SW 1271 (cell line): ENCODE measurements around the gene NREP.

Experiments
- DNase-seq, 2 experiments: peaks; one replicate each; lab custom pipeline; 2025; lab: John Stamatoyannopoulos, UW

Gene NREP, protein sequence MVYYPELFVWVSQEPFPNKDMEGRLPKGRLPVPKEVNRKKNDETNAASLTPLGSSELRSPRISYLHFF

DNA sequence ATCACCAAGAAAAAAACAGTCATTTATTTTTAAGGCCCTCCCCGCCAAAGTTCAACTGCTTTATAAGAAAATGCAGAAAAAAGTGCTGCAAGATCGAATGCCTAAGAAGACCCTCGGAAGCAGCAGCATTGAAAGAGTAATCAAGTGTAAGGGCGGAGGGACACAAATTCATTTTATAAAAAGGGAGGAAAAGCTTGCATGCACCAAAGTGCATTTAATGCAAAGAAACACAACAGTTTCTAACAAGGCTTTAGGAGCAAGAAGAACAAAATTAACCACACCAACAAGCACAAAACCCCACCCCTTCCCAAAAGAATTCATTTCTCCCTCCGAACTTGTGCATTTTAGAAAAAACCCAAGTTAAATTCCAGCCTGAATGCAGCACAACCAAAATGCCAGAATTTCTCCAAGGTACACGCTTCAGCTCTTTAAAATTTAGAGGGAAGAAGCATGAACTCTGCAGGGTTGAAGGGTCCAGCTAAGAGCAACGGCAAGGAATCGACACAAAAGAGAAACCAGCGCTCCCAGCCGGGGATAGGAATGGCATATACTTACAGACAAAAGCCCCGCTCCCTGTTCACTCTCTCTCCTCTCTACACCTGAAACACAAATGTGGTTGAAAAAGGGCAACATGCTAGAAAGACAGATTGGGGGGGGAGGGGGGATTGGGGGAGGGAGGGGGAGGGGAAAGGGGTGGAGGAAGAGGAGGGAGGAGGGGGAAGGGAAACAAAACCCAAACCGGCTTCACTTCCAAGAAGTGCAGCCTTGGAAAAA lies at the start of gene NREP:
Gene NREP, minus strand, starts transcription at position 614 of the 774 bp plus-strand sequence. CDS start 1,422 bp downstream, outside the sequence.
- DNase-seq, result peak in 1 of 2 experiments; percentile 59

DNA sequence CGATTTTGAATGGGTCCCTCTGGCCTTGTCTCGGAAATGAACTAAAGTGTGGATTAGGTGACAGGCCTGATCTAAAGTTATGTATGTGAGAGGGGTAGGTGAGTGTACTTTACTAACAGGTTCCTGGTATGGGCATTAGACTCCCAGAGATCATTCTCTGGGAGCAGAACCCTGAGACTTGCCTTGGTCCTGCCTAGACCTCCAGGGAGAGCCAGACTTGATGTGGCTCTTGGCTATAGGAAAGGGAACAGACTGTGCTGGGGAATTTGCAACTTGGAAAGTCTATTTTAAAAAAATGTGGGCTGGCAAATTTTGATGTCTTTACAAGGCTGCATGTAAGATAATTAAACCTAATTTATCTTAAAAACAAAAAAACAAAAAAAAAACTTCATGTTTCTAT lies 49.8 kb upstream of the NREP start:
- no peak for DNase-seq

DNA sequence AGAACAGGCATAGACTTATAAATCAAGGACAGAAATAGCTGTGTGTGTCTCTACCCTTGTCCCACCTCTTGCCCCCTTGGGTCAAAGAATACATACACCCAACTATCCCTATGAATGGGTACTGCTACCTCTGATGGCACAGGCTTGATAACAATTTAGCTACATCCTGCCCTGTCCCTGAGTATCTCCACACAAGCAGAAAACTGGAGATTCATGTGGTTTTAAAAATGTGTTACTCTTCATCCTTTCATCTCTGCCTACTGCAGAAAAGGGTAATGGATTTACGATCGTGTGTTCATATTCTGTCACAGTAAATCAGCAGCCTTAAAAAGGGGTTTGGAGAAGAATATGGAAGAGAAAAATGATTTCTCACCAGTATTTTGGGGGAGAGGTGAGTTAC lies 49.2 kb upstream of the NREP start:
- no peak for DNase-seq

DNA sequence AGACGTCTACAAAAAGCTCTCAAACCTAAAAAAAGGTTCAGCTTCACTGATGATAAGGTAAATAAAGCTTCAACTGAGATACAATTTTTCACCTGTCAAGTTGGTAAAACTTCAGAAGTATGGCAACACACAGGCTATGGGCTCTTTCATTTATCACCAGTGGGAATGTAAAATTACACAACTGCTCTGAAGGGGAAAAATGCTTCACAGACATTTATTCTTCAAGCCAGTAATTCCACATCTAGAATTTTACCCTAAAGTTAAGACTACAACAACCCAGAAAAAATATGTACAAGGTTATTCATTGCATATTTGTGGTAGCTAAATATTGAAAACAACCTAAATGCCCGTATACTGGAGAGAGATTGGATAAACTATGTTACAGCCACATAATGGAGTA lies 48.1 kb upstream of the NREP start:
- no peak for DNase-seq

DNA sequence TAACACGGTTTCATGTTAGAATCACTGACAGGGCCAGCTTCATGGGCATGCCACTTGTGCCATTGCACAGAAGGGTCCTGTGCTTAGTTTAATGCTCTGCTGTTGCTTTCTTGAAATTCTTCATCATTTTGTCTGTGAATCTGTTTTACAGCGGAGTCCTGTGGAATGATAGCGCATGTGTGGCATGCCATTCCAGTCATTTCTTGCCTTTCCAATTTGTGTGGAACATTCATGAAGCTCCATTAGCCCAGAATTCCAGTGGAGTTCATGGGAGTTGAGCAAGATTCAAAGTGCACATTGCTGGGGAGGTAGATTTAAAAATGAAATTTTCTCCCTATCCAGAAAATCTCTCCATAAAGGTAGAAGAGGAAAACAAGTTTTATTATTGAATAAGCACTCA lies 43.4 kb upstream of the NREP start:
- DNase-seq, result no peak

DNA sequence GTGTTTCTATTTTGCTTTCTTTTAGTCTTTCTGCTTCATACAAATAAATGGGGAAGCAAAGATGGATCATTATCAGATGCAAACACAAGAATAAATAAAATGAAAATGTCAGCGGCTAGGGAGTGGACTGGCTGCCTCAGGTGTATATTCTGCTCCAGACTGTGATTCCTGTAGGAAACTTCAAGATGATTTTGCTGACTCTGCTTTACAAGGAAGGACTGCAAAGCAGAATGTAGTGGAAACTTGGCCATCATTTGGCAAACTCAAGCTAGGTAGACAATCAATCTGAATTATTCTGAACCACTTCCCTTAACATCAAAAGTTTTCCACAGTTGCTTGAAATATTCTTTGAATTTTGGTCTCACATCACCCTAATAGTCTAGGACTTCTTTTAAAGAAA lies 38.1 kb upstream of the NREP start:
- DNase-seq, result no peak

DNA sequence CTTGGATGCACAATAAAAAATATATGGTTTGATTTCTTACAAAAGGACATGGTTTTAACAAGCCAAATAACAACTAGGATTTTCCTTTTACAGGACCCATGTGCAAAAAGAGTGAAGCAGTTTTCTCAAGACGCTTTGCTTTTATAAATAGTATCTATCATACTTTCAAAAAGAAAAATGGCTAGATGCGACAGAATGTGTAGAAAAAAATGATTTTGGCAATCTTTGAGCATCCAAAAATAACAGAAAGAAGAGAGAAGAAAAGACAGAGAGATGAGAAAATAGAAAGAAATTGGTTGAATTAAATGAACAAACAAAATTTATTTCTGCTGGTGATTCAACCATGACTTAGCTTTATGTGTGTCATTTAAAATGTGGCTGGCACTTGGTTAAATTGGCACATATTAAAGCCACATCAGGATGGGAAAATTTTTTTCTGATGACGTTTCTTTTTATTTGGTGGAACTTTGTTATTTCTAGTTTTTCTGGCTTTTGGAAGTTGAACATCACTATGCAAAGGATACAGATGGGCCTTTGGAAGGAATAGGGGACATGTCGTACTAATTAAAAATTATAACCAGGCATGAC lies 35.6 kb upstream of the NREP start:
- no peak for DNase-seq

DNA sequence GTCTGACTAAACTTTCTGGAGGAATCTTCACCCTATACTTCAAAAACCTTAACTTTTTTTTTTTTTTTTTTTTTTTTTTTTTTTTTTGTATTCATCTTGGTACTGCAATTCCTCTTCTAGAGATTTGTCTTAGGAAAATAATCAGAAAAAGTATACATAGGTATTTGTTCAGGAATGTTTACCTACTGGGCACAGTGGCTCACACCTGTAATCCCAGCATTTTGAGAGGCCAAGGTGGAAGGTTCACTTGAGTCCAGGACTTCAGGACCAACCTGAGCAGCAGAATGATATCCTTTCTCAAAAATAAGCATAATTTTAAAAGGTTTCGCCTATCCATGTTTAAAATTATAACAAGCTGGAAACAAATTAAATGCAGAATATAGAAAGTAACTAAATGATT lies 33.3 kb upstream of the NREP start:
- DNase-seq, result no peak

DNA sequence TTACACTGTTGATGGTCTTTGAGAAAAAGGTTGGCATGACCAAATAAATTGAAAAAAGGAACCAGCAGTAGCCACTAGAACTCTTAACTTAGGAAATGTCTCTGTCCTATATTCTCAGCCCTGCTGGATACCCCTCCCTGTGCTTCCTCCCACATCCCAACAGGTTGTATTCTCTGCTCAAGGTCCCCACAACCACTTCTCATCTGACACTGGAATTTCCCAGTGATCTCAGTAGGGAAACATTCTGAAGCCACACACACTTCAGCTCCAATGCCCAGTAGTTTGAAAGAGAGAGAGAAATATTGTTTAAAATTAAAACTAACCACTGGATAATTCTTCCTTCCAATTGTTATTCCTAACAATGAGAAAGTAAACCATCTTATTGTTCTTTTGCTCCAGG lies 30.0 kb upstream of the NREP start:
- DNase-seq, result no peak

DNA sequence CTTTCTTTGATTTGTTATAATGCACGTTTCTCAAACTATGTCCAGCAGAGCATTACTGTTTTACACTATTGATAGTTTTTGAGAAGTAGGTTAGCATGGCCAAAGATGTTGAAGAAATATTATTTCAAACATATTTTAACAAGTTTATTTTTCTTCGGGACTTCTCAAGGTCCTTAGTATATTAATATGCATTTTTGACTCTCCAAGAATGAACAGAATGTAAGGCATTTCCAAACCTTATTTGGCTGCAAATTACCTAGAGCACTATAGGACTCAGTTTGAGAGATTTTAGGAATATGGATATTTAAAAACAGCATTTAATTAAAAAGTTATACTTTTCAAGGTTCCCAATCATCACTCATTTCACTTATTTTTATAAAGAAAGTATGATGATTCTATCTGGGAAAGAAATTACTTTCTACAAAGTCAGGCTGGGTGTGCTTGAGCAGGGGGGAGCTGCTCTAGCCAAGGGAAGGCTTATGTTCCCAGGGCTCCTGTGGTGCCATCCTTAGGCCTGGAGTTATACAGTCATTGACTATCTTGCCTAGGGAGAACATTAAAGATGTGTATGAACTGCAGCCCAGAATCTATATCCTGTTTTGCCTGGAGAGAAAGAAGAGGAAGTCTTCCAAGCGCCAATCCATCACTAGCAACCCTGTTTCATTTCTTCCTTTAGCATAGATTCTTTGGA lies 27.6 kb upstream of the NREP start:
- no peak for DNase-seq

DNA sequence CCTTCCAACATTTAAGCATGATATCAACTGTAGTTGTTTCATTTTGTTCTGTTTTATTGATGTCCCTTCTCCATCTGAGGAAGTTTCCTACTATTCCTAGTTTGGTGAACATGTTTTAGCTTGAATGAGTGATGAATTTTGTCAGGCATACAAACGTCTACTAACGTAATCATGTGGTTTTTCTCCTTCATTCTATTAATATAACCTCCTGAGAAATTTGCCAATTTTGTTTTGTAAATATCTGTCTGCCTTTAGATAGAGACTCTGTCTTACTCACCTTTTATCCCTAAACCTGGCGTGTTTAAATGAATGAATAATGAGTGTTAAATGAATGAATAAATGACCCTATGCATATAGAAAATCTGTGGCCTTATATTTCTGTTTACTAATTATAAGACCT lies 26.5 kb upstream of the NREP start:
- DNase-seq, result no peak

DNA sequence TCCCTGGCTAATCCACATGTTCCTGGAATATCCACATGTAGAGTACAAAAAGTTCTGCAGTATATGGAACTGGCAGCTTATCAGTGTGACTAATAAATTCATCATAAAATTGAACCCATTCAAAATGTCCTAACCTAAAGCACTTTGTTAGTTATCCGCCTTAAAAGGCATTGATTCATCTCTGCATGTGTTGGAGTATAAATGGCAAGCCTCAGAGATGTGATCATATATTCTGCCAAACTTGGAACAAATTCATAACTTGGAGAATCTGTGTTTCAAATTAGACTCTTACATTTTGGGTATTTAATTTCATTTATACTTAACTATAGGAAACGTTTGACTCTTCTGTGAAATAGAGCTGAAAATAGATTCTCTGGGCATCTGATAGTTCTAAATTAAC lies 25.2 kb upstream of the NREP start:
- DNase-seq, result no peak

DNA sequence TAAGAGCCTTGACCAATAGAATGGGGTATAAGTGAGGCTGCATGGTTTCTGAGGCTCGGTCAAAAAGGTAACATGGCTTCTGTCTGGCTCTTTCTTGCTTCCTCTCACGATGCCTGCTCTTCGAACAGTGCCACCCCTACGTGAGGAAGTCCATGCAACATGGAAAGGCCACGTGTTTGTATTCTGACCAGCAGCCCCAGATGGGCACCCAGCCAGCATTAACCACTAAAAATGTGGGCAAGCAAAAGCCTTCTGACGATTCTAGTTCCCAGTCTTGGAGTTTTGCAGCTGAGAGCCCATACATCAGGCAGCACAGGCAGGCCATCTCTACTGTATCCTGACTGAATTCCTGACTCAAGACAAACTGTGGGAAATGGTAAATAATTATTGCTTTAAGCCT lies 24.2 kb upstream of the NREP start:
- no peak for DNase-seq

DNA sequence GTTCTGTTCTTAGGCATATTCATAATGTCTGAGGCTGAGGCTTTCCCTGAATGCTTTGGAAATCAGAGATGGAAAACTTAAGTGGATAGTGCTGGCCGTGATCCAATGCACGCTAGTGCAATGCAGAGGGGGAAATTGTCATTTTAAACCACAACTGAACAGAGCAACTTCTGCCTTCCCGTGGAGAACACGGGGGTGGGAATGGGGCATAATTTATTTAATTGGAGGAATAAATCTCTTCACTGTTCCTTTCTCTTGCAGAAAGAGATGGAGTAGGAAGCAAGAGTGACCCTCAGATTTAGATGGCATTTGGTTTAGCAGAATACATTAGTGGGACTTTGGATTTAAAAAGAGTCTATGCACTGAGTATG lies 22.9 kb upstream of the NREP start:
- DNase-seq, result no peak

DNA sequence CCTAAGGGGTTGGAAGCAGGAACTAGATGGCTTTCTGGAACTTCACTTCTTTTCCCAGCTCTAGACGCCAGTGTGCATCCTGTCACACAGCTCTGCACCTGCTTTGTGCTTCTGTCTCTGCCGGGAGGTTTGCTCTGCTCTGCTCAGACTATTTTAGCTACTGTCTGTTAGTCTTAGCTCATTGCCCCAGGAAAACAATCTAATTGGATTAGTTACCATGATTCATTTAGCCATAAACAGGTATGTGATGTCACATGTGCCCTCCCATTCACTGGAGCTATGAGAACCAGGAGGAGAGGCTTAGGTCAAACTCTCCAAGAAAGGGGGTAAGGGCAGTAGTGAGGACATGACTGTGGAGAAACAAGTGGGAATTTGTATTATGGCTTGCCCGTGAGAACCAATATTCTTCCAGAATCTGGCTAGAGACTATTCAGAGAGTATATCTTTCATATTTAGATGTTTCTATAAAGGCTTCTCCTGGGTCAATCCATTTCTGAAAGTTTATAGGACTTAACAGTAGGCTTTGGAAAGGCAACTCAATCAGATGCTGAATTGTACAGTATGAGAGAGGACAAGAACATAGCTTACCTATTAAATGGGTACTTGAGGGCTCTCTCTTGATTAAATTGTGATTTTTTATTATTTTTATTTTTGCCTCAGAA lies 22.4 kb upstream of the NREP start:
- no peak for DNase-seq

DNA sequence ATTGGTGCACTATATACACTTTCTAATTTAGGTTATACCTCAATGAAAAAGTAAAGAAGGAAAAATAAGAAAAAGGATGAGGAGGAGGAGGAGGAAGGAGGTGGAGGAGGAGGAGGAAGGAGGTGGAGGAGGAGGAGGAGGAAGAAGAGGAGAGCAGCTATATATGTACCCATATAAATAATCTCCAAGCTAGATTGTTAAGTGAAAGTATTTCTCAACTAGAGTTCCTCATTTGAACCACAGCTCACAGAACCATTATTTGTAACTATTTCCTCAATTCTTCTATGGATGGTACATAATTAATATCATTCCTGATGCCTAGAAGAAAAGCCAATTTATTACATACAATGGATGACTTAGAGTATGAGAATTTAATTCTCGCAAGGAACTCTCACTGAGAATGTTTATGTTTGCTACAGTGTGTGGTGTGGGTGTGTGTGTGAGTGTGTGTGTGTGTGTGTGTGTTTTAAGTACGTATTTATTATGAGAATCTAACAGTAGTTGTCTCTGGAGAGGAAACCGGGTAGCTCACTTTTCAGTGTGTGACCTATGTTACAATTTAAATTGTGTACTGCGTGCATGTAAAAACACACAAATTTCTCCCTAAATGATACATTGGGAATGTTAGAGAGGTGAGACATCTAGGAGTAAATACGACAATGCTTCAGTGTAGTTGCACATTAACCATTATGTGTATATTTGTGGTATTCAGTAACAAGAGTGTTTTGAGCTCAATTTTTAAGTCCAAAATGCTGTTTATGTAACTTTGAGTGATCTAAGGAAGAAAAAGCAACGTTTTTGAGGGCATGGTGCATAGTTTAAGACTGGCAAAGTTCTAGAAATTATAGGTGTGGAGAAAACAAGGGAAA lies 20.2 kb upstream of the NREP start:
- no peak for DNase-seq

DNA sequence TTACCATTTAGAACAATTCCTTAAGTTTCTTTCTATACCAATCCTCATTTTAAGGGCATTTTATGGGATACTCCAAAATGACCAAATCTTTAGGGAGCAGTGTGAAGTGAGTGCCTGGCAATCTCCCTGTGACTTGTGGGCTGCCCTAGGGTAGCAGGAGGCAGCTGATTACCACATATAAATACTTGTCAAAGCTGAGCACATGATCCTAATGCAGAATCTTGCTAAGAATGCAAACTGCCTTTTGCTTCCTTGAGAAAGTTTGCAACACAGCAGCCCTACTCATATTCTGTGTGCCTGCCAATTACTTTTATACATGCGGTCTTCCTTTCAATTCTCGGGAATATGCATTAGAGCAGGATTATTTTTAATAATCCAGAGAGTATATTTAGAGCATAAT lies 18.2 kb upstream of the NREP start:
- DNase-seq, result no peak

DNA sequence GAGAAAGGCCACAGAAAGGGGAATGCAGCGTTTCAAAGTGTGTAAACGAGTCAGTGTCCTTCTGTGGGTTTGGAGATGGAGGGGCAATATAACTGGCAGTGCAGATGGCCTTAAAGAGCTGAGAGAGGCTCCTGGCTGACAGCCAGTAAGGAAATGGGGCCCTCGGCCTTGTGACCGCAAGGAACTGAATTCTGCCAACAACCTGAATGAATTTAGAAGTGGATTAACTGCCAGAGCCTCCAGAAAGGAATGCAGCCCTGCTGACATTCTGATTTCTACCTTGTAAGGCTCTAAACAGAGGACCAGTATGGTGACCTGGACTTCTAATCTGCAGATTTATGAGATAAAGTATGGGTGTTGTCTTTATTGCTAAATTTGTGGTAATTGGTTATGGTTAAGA lies 17.5 kb upstream of the NREP start:
- no peak for DNase-seq

DNA sequence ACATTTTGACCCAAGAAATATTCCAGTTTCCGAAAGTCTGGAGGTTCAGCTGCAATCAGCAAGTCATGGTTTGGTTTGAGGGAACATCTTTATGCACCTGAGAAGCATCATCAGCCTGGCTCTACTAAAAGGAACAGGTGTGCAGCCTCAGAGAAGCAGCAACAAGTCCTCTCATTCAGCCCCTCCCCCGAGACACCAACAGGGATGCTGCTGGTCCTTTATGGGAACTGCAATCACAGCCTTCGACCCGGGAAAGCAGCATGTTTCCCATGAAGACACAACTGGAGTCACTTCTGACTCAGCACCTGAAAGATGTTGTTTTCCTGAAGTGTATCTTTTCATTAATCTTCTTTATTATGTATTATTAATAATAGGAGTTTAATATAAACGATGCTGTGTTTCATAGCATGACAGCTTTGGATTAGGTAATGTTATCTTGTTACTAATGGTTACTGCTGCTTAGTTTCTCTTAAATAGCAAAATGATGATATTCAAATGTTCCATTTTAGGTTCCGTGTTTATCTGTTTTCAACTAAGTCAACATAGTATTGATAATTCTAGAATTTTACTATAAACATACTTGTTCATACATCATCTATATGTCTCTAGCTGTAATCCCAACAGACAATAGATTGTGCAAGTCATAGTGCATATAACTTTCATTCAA lies 15.6 kb upstream of the NREP start:
- peak in 1 of 2 experiments; percentile 4 for DNase-seq

DNA sequence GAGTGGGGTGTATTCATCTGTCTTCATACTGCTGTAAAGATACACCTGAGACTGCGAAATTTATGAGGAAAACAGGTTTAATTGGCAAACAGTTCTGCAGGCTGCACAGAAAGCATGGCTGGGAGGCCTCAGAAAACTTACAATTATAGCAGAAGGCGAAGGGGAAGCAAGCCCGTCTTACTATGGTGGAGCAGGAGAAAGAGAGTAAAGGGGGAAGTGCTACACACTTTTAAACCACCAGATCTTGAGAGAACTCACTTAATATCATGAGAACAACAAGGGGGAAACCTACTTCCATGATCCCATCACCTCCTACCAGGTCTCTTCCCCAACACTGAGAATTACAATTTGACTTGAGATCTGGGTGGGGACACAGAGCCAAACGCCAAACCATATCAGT lies 12.5 kb upstream of the NREP start:
- no peak for DNase-seq
